ENCODE results near the gene MPHOSPH8.

MPHOSPH8 gene, protein sequence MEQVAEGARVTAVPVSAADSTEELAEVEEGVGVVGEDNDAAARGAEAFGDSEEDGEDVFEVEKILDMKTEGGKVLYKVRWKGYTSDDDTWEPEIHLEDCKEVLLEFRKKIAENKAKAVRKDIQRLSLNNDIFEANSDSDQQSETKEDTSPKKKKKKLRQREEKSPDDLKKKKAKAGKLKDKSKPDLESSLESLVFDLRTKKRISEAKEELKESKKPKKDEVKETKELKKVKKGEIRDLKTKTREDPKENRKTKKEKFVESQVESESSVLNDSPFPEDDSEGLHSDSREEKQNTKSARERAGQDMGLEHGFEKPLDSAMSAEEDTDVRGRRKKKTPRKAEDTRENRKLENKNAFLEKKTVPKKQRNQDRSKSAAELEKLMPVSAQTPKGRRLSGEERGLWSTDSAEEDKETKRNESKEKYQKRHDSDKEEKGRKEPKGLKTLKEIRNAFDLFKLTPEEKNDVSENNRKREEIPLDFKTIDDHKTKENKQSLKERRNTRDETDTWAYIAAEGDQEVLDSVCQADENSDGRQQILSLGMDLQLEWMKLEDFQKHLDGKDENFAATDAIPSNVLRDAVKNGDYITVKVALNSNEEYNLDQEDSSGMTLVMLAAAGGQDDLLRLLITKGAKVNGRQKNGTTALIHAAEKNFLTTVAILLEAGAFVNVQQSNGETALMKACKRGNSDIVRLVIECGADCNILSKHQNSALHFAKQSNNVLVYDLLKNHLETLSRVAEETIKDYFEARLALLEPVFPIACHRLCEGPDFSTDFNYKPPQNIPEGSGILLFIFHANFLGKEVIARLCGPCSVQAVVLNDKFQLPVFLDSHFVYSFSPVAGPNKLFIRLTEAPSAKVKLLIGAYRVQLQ

DNA sequence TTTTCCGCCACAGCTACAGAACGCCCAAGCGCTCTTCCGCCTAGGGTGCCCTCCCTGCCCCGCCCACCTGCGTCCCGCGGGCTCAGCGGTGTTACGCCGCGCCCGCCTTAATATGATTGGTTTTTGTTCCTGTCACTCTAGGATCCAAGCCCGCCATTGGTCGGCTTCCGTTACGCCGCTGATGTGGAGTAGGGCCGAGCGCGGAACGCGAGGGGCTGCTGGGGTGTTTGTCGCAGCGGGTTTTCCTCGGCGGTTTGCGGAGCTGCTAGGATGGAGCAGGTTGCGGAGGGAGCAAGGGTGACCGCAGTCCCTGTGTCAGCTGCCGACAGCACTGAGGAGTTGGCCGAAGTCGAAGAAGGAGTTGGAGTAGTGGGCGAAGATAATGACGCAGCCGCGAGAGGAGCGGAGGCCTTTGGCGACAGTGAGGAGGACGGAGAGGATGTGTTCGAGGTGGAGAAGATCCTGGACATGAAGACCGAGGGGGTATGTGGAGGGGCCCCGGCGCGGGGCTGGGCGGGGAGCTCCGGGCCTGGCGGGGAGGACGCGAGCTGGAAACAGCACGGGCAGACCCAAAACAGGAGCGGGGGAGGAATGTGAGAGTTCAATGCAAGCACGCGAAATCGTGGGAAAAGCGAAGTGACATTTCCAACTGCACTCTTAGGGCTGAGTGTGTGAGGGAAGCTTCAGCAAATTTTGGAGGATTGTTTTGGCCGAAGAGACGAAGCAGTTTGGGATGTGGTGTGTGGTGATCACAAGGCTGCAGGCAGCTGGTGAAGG lies at the start of gene MPHOSPH8:
MPHOSPH8 (plus strand) TSS at position 181 of the 777 bp plus-strand sequence; CDS start at position 271, 90 bp downstream.
- FAIRE-seq: no peak

DNA sequence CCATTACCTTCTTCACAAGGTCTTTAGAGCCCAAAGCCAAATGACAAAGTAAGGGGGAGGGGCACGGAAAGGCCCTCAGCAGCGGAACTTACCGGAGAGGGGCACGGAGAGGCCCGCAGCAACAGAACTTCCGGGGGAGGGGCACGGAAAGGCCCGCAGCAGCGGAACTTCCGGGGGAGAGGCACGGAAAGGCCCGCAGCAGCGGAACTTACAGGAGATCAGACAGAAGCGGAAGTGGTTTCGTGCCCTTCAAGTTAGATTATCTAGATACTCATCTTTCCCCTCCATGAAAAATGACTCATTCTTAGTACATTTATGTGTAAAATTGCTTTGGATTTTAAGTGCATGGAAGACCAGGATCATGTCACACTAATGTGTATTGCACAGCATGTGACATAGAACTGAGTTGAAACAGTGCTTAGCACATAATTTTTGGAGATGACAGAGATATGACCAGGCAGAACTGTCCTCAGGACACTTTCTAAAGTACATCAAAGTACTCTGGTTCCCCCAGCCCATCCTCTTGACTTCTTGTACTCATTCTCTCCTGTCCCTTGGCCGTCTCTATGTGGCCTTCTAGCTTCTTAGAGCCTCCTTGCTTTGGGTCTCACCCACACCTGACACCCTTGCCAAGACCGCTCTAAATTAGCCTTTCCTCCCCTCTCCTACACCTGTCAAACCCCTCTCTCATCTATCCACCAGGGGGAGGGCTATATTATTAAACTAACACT lies 46.4 kb upstream of the MPHOSPH8 start:
- no peak for FAIRE-seq

DNA sequence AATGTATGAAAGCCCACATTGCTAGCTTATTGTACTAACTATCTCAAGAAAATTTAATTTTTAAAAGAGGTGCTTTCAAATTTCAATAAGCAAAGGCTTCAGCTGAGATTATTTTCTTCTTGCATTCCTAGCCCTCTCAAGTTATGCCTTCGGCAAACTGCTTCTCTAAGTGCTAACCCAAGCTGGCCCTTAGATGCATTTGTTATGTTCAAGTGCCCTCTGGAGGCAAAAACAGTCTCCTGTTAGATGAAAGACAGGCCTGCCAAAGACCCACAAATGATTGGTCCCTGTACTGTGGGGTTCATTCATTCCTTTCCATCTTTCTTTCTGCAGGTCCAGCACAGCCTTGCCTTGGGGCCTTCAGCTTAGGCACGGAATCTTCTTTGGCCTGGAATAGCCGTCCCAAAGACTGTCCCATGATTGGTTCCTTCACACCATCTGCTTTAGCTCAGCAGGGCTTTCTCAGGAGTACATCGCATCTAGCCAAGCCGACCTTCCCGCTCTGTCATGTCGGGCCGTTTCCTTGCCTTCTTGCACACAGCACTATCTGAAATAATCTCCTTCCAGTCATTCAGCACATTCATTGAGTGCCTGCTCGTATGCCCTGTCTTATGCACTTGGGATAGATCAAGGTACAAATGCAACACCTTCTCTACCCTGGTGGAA lies 45.7 kb upstream of the MPHOSPH8 start:
- peak; percentile 69 for FAIRE-seq

DNA sequence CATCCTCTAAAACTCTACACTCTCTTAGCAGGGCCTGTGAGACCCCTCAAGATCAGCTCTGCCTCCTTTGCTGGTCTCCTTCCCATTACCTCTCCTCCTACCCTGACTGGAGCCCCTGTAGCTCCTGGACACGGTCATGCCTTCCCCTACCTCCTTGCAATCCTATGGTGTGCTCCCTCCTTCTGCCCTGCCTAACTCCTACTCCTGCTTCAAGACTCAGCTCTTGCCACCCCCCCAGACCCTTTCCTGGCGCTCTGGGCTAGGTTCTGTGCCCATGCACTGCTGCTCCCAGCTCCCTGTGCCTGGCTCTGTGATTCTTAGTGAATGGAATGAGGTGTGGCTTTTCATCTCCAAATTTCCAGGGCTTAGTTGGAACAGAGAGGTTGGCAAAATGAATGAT lies 44.1 kb upstream of the MPHOSPH8 start:
- no peak for FAIRE-seq

DNA sequence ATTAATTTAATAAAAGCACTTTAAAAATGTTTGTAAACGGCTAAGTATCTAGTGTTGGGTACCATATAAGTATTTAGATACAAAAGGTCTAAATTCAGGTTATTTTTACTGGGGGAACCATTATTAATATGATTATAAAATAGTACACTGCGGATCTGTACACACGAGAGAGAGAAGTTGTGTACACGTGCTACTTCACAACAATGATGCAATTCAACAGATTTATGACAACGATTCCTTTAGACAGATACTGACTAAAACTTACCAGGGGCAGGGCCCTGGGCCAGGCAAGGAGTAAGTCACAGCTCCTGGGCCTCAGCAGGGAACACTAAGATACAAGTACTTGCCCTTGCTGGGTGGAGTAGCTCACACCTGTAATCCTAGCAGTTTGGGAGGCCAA lies 43.0 kb upstream of the MPHOSPH8 start:
- no peak for FAIRE-seq

DNA sequence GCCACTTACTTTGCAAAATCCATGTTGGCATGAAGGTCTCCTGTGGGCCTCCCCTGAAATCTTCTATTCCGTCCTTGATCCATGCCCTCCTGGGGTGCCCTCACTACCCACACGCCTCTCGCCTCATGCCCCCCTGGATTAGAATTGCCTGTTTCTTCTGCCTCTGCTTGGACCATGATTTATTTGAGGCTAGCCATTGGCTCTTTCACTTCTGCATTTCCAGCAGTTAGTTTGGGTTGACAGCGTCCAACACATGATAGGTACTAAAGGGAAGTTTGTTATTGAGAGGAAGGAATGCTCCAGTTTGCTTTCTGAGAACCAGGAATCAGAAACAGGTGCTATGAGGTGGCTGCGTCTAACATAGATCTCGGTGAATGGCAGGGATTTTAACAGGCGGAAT lies 41.6 kb upstream of the MPHOSPH8 start:
- no peak for FAIRE-seq

DNA sequence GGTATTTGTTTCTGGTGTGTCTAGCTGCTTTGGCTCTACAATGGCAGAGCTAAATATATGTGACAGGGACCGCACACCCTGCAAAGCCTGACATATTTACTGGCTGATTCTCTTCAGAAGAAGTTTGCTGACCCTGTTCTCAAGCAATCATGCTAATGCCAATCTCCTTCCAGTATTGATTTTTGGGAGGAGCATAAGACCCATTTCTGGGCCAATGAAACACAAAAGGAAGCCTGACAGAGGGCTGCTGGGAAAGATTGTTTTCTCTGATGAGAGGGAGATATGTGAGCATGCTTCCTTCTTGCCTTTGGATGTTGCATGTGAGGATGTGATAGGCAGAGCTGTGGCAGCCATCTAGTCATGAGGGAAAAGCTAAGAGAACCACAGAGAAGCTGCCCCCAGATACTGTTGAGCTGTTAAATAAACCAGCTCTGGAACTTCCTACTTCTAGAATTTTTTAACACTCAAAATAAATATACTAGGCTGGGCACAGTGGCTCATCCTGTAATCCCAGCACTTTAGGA lies 40.7 kb upstream of the MPHOSPH8 start:
- no peak for FAIRE-seq

- FAIRE-seq: no peak
Measured at GRCh38 chr13:19596086-19596485, 37.4 kb upstream of the MPHOSPH8 start.

DNA sequence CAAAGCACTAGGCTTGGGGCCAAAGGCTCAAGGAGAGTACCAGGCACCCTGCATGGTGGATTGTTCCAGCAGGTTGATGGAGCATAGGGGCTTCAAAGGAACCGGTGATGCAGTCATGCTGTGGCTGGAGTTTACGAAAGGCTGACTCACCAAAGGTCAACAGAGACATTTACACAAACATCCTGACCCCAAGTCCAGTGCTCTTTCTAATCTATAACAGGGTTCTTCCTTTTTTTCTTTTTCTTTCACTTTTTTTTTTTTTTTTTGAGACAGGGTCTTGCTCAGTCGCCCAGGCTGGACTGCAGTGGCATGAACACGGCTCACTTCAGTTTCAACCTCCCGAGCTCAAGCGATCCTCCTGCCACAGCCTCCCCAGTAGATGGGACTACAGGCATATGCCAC lies 36.5 kb upstream of the MPHOSPH8 start:
- no peak for FAIRE-seq

DNA sequence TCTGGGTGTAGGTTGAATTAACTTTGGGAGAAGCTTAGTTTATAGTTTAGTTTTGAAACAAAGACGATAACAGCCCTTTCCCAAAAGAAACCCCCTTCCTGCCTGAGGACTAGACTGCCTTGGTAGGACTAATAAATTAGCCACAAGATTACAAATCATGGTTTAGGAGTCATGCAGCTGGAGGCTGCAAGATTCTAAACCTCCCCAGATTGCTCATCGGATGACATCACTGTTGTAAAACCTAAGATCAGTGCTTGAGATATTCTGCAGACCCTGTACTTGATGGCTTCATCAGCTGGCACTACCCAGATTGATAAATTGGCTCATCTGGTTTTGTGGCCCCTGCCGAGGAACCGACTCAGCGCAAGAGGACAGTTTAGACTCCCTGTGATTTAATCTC lies 35.9 kb upstream of the MPHOSPH8 start:
- no peak for FAIRE-seq

DNA sequence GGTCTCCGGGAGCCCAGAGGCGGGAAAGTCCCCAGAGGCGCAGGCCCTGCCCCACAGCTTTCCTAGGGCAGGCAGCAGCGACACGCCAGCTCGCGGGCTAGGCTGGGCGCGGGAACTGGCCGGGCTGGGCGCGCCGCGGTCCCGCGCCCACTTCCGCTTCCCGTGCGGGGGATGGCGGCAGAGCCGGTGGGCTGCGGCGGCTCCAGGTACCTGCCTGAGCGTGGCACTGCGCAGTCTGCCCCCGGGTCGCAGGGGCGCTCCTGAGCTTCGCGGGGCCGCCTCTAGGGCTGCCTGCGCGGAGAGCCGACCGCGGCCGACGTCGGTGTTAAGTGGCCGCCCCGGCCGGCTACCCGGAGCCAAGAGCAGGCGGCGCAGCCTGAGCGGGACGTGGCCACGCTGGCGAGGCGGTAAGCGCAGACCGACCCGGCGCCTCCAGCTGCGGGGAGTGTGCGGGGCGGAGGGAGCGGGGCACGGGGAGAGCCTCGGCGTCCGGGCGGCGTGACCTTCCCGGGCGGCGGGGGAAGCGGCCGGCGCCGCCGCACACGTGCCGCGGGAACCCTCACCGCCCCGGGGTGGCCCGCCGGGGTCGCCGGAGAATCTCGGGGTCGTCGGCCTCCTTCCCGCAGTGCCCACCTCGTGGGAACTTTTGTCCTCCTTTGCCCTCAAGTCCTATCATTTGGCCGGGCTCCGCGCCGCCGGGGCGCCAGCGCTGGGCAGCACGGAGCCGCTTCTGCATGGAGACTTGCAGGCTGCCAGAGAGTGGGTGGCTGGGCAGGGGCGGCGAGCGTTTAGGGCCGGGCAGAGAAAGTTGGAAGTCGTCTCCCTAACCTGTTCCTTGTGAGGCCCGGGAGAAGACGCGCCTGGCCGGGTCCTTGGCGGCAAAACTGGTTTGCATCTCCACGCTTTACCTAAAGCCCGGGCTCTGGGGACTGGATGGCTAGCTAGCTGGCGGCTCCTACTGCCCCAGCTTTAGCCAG lies 31.4 kb upstream of the MPHOSPH8 start:
- FAIRE-seq: no peak

GRCh38 chr13:19604306-19604705 lies 29.2 kb upstream of the MPHOSPH8 start:
- FAIRE-seq: no peak

GRCh38 chr13:19605161-19605955 lies 28.1 kb upstream of the MPHOSPH8 start:
- FAIRE-seq: no peak

- FAIRE-seq: no peak
Measured at GRCh38 chr13:19606152-19606551, 27.3 kb upstream of the MPHOSPH8 start.

GRCh38 chr13:19606737-19607136 lies 26.7 kb upstream of the MPHOSPH8 start:
- FAIRE-seq: no peak

- no peak for FAIRE-seq
Measured at GRCh38 chr13:19607523-19608078, 25.9 kb upstream of the MPHOSPH8 start.

DNA sequence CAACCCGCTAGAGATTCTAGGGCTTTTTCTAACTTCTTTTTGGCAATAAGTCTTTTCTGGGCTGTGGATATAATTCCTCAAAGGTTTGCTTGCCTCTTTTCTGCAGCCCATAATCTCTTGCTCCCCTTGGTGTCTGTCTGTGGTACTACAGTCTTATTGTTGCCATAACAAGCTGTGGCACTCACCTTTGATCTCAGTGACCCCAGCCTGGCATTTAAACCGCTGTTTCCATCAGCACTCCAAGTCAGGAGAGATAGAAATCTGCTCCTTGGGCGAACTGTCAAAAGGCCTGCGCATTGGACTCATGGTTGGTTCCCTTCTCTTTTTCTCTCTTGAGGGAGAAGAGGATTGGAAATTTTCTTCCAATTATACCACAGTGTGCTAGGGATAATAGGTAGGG lies 14.5 kb upstream of the MPHOSPH8 start:
- FAIRE-seq: no peak

DNA sequence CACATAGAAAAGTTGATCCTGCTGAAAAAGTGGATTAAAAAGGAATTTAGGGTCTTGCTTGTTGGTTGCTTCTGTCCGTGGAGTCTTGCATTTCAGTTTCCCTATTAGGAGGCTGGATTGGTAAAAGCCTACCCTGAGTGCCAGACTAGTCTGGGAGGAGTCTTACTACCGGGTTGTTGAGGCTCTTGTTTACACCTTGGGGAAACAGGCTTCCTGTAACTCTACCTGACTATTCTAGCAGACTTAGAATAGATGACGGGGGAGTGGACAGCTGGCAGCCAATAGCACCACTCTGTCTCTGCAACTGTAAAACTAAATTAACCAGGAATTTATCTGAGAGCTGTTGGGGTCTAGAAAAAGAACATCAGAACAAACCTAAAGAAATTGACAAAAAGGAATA lies 11.3 kb upstream of the MPHOSPH8 start:
- FAIRE-seq: no peak

DNA sequence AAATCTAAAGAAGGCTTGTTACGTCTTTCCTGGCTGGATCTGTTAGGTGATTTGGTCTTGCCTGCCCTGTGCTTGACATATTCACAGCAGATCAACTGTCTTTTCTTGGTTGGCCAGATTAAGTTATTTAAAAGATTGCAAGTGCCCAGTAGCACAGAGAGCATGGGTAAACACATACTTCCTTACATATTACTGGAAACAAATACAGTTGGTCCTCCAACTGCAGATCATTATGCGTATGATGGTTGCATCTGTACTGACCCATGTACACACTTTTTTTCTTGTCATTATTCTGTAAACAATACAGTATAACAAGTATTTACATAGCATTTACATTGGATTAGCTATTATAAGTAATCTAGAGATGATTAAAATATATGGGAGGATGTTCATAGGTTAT lies 9.2 kb upstream of the MPHOSPH8 start:
- FAIRE-seq: no peak

Data from TTC549 (cell line).